HepG2 (cell line): ENCODE results near the gene MSI2. TPM values are rescaled to one million over a fixed set of nuclear protein-coding genes. Genes with fewer than 3 reads are reported as not detected.

Experiments used
- AGO2 ChIP-seq: fragments of 200-400 bp; formaldehyde crosslinking; optimal IDR thresholded peaks from 2 replicates; pipeline ENCODE3; 2017; ENCODE audit warnings: mild to moderate bottlenecking, low read depth, low read length, moderate library complexity
- ATAD3A ChIP-seq: sonication (generic); formaldehyde crosslinking; IDR thresholded peaks from 2 replicates; pipeline ENCODE4 v1.4.0; 2020; ENCODE audit warnings: missing genetic modification reagents
- CREB1 ChIP-seq, 2 experiments: fragments of 450-650 bp in 1 of 2; IDR thresholded peaks; 2 replicates each; pipeline ENCODE4 v1.6.1; 2016 to 2017; ENCODE audit warnings: control low read depth in 1 of 2, mild to moderate bottlenecking in 1 of 2, missing compliant biosample characterization in 1 of 2, missing genetic modification characterization in 1 of 2
- MBD4 ChIP-seq: IDR thresholded peaks from 2 replicates; pipeline ENCODE4 v1.6.1; 2012; ENCODE audit warnings: low read length, inconsistent platforms, borderline replicate concordance
- MYNN ChIP-seq: sonication (generic); formaldehyde crosslinking; IDR thresholded peaks from 2 replicates; pipeline ENCODE4 v1.4.0; 2020; ENCODE audit warnings: mild to moderate bottlenecking, low read depth, missing genetic modification reagents
- MYPOP ChIP-seq: sonication (generic); formaldehyde crosslinking; IDR thresholded peaks from 2 replicates; pipeline ENCODE4 v1.8.1; 2023; ENCODE audit warnings: mild to moderate bottlenecking, moderate library complexity, missing genetic modification reagents
- NCOA5 ChIP-seq: sonication (generic); formaldehyde crosslinking; IDR thresholded peaks from 2 replicates; pipeline ENCODE4 v1.4.0; 2020; ENCODE audit warnings: missing genetic modification reagents
- PRPF4 ChIP-seq: fragments of 200-400 bp; formaldehyde crosslinking; IDR thresholded peaks from 2 replicates; pipeline ENCODE4 v1.6.1; 2016; ENCODE audit warnings: low read length, low read depth; ENCODE audit not compliant: poor library complexity, severe bottlenecking
- RBAK ChIP-seq: sonication (generic); formaldehyde crosslinking; IDR thresholded peaks from 2 replicates; pipeline ENCODE4 v1.5.1; 2020; ENCODE audit warnings: mild to moderate bottlenecking, missing genetic modification reagents
- ZIK1 ChIP-seq: sonication (generic); formaldehyde crosslinking; IDR thresholded peaks from 2 replicates; pipeline ENCODE4 v1.5.0; 2020; ENCODE audit warnings: mild to moderate bottlenecking, low read depth, missing genetic modification reagents, borderline replicate concordance
- ZNF282 ChIP-seq: fragments of 450-650 bp; IDR thresholded peaks from 2 replicates; pipeline ENCODE4 v1.6.1; 2018; ENCODE audit not compliant: partially characterized antibody
- ZNF333 ChIP-seq: sonication (generic); formaldehyde crosslinking; IDR thresholded peaks from 2 replicates; pipeline ENCODE4 v1.4.0; 2020; ENCODE audit warnings: mild to moderate bottlenecking, missing genetic modification reagents, borderline replicate concordance
- ZNF350 ChIP-seq: sonication (generic); formaldehyde crosslinking; IDR thresholded peaks from 2 replicates; pipeline ENCODE4 v1.4.0; 2020; ENCODE audit warnings: mild to moderate bottlenecking, low read depth, missing genetic modification reagents, borderline replicate concordance
- ZNF749 ChIP-seq: sonication (generic); formaldehyde crosslinking; IDR thresholded peaks from 2 replicates; pipeline ENCODE4 v1.8.0; 2022; ENCODE audit warnings: mild to moderate bottlenecking, missing genetic modification reagents, moderate library complexity, borderline replicate concordance
- polyA plus RNA-seq, 8 experiments: library from polyadenylated mRNA; depleted of rRNA in 3 of 8; stranded (reverse) in 7 of 8; unstranded in 1 of 8; fragments of >200 nt; fragmentation: Illumina TruSeq in 4 of 8; extraction: Trizol in 4 of 8; gene quantifications; 2 replicates each; pipeline versions ENCODE4 v1.2.1 to v1.2.3, GENCODE V29; 2011 to 2016; ENCODE audit warnings: low read depth in 4 of 8, missing spikeins in 1 of 8, mixed read lengths in 1 of 8; ENCODE audit not compliant: insufficient read depth in 1 of 8
- total RNA-seq, 5 experiments: library from RNA; depleted of rRNA; stranded (reverse); fragments of >200 nt; fragmentation: Illumina TruSeq; extraction: Trizol; gene quantifications; 2 replicates each; pipeline ENCODE4 v1.2.3, GENCODE V29; 2016; ENCODE audit warnings: low read depth in 1 of 5
- TF ChIP-seq, protein P1 (sequence below): sonication (generic); formaldehyde crosslinking; IDR thresholded peaks from 2 replicates; pipeline ENCODE4 v1.8.0; 2022; ENCODE audit warnings: missing genetic modification reagents, mild to moderate bottlenecking, borderline replicate concordance
- TF ChIP-seq, protein P2 (sequence below): sonication (generic); formaldehyde crosslinking; IDR thresholded peaks from 2 replicates; pipeline ENCODE4 v1.4.0; 2020; ENCODE audit warnings: missing genetic modification reagents
- TF ChIP-seq, protein P3 (sequence below): sonication (generic); formaldehyde crosslinking; IDR thresholded peaks from 2 replicates; pipeline ENCODE4 v1.8.0; 2022; ENCODE audit warnings: mild to moderate bottlenecking, missing genetic modification reagents, borderline replicate concordance
- TF ChIP-seq, protein P4 (sequence below): sonication (generic); formaldehyde crosslinking; IDR thresholded peaks from 2 replicates; pipeline ENCODE4 v1.5.1; 2020; ENCODE audit warnings: mild to moderate bottlenecking, missing genetic modification reagents, moderate library complexity

The MSI2 gene
- total and polyA plus RNA-seq, 2 of the 13 experiments (the other 11 are each of a cell fraction or from before 2014, with no cell fraction given) = 77.5 to 78.4 TPM

DNA sequence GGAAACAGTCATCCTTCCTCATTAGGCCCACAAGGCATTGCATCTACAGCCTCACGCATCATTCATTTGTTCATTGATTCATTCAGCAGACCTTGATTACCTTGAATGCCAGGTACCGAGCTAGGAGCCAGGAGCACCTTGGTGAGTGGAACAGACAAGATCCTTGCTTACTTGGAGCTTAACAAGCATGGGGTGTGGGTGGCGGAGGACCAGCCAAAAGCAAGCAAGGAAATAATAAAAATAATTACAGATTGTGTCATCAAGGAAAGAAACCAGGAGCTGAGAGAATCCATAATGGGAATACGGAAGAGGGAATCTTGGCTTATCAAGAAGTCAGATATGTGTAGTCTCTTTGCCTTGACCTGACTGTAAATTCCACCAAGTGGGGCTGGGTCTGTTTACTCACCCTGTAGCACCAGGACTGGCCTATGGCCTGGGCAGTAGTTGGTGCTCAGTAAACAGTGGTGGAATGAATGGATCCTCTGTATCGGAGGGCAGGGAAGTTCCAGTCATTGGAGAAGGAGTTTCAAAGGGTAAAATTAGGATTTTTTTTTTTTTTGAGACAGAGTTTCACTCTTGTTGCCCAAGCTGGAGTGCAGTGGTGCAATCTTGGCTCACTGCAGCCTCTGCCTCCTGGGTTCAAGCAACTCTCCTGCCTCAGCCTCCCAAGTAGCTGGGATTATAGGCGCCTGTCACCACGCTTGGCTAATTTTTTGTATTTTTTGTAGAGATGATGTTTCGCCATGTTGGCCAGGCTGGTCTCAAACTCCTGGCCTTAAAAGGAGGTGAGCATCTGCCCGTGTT is 157.7 kb downstream of the MSI2 start (continued):
- TF ChIP-seq MBD4 (no peak), ZNF350 (peak; percentile 88), NCOA5 (CRISPR knock-in tag) (no peak), MYNN (no peak), AGO2 (no peak), CREB1 (IDR thresholded peaks at IDR 0.05) (no peak), CREB1 (CRISPR knock-in tag; IDR thresholded peaks at IDR 0.05) (peak; percentile 73), ZNF749 (CRISPR knock-in tag) (no peak), ZNF282 (no peak), ZIK1 (CRISPR knock-in tag) (no peak; the same call in 1 of the 2 replicates), ATAD3A (CRISPR knock-in tag) (no peak), MYPOP (CRISPR knock-in tag) (no peak), RBAK (no peak), PRPF4 (no peak), ZNF333 (no peak)
- TF ChIP-seq, protein P1, sequence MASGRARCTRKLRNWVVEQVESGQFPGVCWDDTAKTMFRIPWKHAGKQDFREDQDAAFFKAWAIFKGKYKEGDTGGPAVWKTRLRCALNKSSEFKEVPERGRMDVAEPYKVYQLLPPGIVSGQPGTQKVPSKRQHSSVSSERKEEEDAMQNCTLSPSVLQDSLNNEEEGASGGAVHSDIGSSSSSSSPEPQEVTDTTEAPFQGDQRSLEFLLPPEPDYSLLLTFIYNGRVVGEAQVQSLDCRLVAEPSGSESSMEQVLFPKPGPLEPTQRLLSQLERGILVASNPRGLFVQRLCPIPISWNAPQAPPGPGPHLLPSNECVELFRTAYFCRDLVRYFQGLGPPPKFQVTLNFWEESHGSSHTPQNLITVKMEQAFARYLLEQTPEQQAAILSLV (CRISPR knock-in tag) = no peak
- TF ChIP-seq, protein P2, sequence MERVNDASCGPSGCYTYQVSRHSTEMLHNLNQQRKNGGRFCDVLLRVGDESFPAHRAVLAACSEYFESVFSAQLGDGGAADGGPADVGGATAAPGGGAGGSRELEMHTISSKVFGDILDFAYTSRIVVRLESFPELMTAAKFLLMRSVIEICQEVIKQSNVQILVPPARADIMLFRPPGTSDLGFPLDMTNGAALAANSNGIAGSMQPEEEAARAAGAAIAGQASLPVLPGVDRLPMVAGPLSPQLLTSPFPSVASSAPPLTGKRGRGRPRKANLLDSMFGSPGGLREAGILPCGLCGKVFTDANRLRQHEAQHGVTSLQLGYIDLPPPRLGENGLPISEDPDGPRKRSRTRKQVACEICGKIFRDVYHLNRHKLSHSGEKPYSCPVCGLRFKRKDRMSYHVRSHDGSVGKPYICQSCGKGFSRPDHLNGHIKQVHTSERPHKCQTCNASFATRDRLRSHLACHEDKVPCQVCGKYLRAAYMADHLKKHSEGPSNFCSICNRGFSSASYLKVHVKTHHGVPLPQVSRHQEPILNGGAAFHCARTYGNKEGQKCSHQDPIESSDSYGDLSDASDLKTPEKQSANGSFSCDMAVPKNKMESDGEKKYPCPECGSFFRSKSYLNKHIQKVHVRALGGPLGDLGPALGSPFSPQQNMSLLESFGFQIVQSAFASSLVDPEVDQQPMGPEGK (CRISPR knock-in tag) = peak; percentile 91
- TF ChIP-seq, protein P3, sequence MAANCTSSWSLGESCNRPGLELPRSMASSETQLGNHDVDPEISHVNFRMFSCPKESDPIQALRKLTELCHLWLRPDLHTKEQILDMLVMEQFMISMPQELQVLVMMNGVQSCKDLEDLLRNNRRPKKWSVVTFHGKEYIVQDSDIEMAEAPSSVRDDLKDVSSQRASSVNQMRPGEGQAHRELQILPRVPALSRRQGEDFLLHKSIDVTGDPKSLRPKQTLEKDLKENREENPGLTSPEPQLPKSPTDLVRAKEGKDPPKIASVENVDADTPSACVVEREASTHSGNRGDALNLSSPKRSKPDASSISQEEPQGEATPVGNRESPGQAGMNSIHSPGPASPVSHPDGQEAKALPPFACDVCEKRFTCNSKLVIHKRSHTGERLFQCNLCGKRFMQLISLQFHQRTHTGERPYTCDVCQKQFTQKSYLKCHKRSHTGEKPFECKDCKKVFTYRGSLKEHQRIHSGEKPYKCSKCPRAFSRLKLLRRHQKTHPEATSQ (CRISPR knock-in tag) = peak; percentile 93; the same call in 1 of the 2 replicates
- TF ChIP-seq, protein P4, sequence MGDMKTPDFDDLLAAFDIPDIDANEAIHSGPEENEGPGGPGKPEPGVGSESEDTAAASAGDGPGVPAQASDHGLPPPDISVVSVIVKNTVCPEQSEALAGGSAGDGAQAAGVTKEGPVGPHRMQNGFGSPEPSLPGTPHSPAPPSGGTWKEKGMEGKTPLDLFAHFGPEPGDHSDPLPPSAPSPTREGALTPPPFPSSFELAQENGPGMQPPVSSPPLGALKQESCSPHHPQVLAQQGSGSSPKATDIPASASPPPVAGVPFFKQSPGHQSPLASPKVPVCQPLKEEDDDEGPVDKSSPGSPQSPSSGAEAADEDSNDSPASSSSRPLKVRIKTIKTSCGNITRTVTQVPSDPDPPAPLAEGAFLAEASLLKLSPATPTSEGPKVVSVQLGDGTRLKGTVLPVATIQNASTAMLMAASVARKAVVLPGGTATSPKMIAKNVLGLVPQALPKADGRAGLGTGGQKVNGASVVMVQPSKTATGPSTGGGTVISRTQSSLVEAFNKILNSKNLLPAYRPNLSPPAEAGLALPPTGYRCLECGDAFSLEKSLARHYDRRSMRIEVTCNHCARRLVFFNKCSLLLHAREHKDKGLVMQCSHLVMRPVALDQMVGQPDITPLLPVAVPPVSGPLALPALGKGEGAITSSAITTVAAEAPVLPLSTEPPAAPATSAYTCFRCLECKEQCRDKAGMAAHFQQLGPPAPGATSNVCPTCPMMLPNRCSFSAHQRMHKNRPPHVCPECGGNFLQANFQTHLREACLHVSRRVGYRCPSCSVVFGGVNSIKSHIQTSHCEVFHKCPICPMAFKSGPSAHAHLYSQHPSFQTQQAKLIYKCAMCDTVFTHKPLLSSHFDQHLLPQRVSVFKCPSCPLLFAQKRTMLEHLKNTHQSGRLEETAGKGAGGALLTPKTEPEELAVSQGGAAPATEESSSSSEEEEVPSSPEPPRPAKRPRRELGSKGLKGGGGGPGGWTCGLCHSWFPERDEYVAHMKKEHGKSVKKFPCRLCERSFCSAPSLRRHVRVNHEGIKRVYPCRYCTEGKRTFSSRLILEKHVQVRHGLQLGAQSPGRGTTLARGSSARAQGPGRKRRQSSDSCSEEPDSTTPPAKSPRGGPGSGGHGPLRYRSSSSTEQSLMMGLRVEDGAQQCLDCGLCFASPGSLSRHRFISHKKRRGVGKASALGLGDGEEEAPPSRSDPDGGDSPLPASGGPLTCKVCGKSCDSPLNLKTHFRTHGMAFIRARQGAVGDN (CRISPR knock-in tag) = peak; percentile 47
